Measurements from ENCODE around the gene NBAS. TPM values are rescaled to one million over a fixed set of nuclear protein-coding genes. Genes with fewer than 3 reads are reported as not detected.

Gene NBAS
- polyA plus RNA-seq, 1 of the 3 experiments (the other 2 are of a cell fraction), result 12.0 TPM

- H3K4me2 ChIP-seq, result no peak overlapping the region
Measured at GRCh38 chr2:15269043-15269442, 292.1 kb downstream of the NBAS start.

GRCh38 chr2:15265889-15266288, 295.2 kb downstream of the NBAS start:
- ChIA-PET CTCF (no interaction called here), POLR2A (no interaction called here)
- 75% methylated on average over 3 of the region's 3 CpGs for WGBS (ENCODE audit: low lambda C conversion rate)
- Histone ChIP-seq H3K79me2 (ENCODE audit: insufficient read depth) (no peaks in the 10 kb centered on the region), H3K4me3 (ENCODE audit: low read depth in 2 of 2, low read length in 1 of 2) (no peak overlapping the region), H3K27ac (ENCODE audit: low read depth in 2 of 2, low read length in 1 of 2) (no peak overlapping the region), H3K27me3 (ENCODE audit: insufficient read depth) (no peaks in the 10 kb centered on the region), H3K4me1 (ENCODE audit: control insufficient read depth in 1 of 2, insufficient read depth in 2 of 2, low read depth in 1 of 2, low read length in 1 of 2) (no peaks in the 10 kb centered on the region; a peak in 2 of 4 replicates), H2AFZ (ENCODE audit: low read depth) (no peak overlapping the region), H3K4me2 (no peak overlapping the region), H4K20me1 (ENCODE audit: insufficient read depth) (no peaks in the 10 kb centered on the region), H3F3A (replicated peaks; ENCODE audit: insufficient read depth) (no peaks in the 10 kb centered on the region), H3K9me3 (no peaks in the 10 kb centered on the region), H3K36me3 (replicated peaks in 1 of 2; ENCODE audit: control insufficient read depth in 1 of 2, insufficient read depth in 2 of 2, low read length in 1 of 2) (peaks cover 0 to 6% of the 10 kb centered on the region in 2 experiments), H3K9ac (no peak overlapping the region), H3K9me2 (no peaks in the 10 kb centered on the region; the same call in 1 of the 2 replicates)
- TF ChIP-seq RXRA (IDR thresholded peaks at IDR 0.05; ENCODE audit: borderline replicate concordance, low read depth), result no peak
- no peak for TF ChIP-seq MEF2A (IDR thresholded peaks at IDR 0.05; ENCODE audit: borderline replicate concordance, low read depth)
- no peak for TF ChIP-seq MAX (IDR thresholded peaks at IDR 0.05; ENCODE audit: low read depth)
- TF ChIP-seq FOXM1 (IDR thresholded peaks at IDR 0.05; ENCODE audit: low read depth), result no peak
- no peak for TF ChIP-seq ZBTB33 (IDR thresholded peaks at IDR 0.05; ENCODE audit: borderline replicate concordance, low read depth)
- TF ChIP-seq JUND (IDR thresholded peaks at IDR 0.05), result no peak
- TF ChIP-seq SIN3A (IDR thresholded peaks at IDR 0.05; ENCODE audit: borderline replicate concordance, low read depth, low read length), result no peak
- no peak for TF ChIP-seq IRF3 (IDR thresholded peaks at IDR 0.05; ENCODE audit: low read depth, low read length)
- no peak for TF ChIP-seq PBX3 (IDR thresholded peaks at IDR 0.05)
- no peak for DNase-seq

More at GRCh38 chr2:15269043-15269442, 292.1 kb downstream of the NBAS start:
- Histone ChIP-seq H3K27me3 (ENCODE audit: insufficient read depth) (no peaks in the 10 kb centered on the region), H4K20me1 (ENCODE audit: insufficient read depth) (no peaks in the 10 kb centered on the region), H3K27ac (ENCODE audit: low read depth in 2 of 2, low read length in 1 of 2) (no peak overlapping the region), H3K36me3 (replicated peaks in 1 of 2; ENCODE audit: control insufficient read depth in 1 of 2, insufficient read depth in 2 of 2, low read length in 1 of 2) (peaks cover 0 to 7% of the 10 kb centered on the region in 2 experiments), H3K9me3 (no peaks in the 10 kb centered on the region), H3K4me3 (ENCODE audit: low read depth in 2 of 2, low read length in 1 of 2) (no peak overlapping the region), H3K79me2 (ENCODE audit: insufficient read depth) (no peaks in the 10 kb centered on the region), H2AFZ (ENCODE audit: low read depth) (no peak overlapping the region), H3K9me2 (no peaks in the 10 kb centered on the region; the same call in 1 of the 2 replicates), H3K4me1 (ENCODE audit: control insufficient read depth in 1 of 2, insufficient read depth in 2 of 2, low read depth in 1 of 2, low read length in 1 of 2) (no peaks in the 10 kb centered on the region; a peak in 2 of 4 replicates), H3K9ac (no peak overlapping the region), H3F3A (replicated peaks; ENCODE audit: insufficient read depth) (no peaks in the 10 kb centered on the region)
- CTCF ChIA-PET, result interaction anchor here (1.0 to 1.7 kb wide), 3 partner anchors 9 to 319 kb away, joined by 3 to 5 read pairs (median 3); no protein-coding TSS in a partner anchor
- POLR2A ChIA-PET, result no interaction called here
- no peak for DNase-seq
- WGBS (ENCODE audit: low lambda C conversion rate), result 91% methylated on average over 4 of the region's 4 CpGs
- no peak for TF ChIP-seq POLR2AphosphoS5 (IDR thresholded peaks at IDR 0.05; ENCODE audit: low read depth, low read length)
- TF ChIP-seq RCOR1 (IDR thresholded peaks at IDR 0.05; ENCODE audit: low read length), result no peak
- TF ChIP-seq FOSL2 (IDR thresholded peaks at IDR 0.05; ENCODE audit: borderline replicate concordance, low read depth), result no peak
- TF ChIP-seq RXRA (IDR thresholded peaks at IDR 0.05; ENCODE audit: borderline replicate concordance, low read depth), result no peak

All from SK-N-SH (cell line).